ENCODE data around the gene UIMC1. TPM values are rescaled to one million over a fixed set of nuclear protein-coding genes. Genes with fewer than 3 reads are reported as not detected.

The UIMC1 gene
- total RNA-seq, 1 donor from 2014 or later, result 40.9 TPM

- Mint-ChIP-seq H3K4me3 (ENCODE audit: unreplicated experiment) (no peak overlapping the region), H3K4me1 (ENCODE audit: unreplicated experiment) (no peaks in the 10 kb centered on the region), H3K27ac (ENCODE audit: unreplicated experiment) (no peak overlapping the region), H3K27me3 (ENCODE audit: unreplicated experiment) (peaks cover 1% of the 10 kb centered on the region), H3K9me3 (ENCODE audit: unreplicated experiment) (no peaks in the 10 kb centered on the region), H3K36me3 (ENCODE audit: low read depth, unreplicated experiment) (peaks cover 9% of the 10 kb centered on the region)
- TF ChIP-seq CTCF (IDR thresholded peaks at IDR 0.05; ENCODE audit: unreplicated experiment), result no peak
- no peak for DNase-seq (ENCODE audit: low spot score)
Measured at GRCh38 chr5:176952531-176953193, 53.9 kb downstream of the UIMC1 start.

- Mint-ChIP-seq H3K9me3 (ENCODE audit: unreplicated experiment) (no peaks in the 10 kb centered on the region), H3K27me3 (ENCODE audit: unreplicated experiment) (peaks cover 1% of the 10 kb centered on the region), H3K4me1 (ENCODE audit: unreplicated experiment) (peaks cover 6% of the 10 kb centered on the region), H3K27ac (ENCODE audit: unreplicated experiment) (no peak overlapping the region), H3K4me3 (ENCODE audit: unreplicated experiment) (no peak overlapping the region), H3K36me3 (ENCODE audit: low read depth, unreplicated experiment) (peaks cover 14% of the 10 kb centered on the region)
- DNase-seq (ENCODE audit: low spot score), result no peak
- no peak for TF ChIP-seq CTCF (IDR thresholded peaks at IDR 0.05; ENCODE audit: unreplicated experiment)
Measured at GRCh38 chr5:176948458-176948857, 58.1 kb downstream of the UIMC1 start.

GRCh38 chr5:176947847-176948246 is 58.7 kb downstream of the UIMC1 start:
- Mint-ChIP-seq H3K4me3 (ENCODE audit: unreplicated experiment) (no peak overlapping the region), H3K27me3 (ENCODE audit: unreplicated experiment) (peaks cover 2% of the 10 kb centered on the region), H3K27ac (ENCODE audit: unreplicated experiment) (no peak overlapping the region), H3K9me3 (ENCODE audit: unreplicated experiment) (no peaks in the 10 kb centered on the region), H3K4me1 (ENCODE audit: unreplicated experiment) (peaks cover 6% of the 10 kb centered on the region), H3K36me3 (ENCODE audit: low read depth, unreplicated experiment) (peaks cover 21% of the 10 kb centered on the region)
- DNase-seq (ENCODE audit: low spot score), result no peak
- TF ChIP-seq CTCF (IDR thresholded peaks at IDR 0.05; ENCODE audit: unreplicated experiment), result no peak

- no peak for DNase-seq (ENCODE audit: low spot score)
- Mint-ChIP-seq H3K9me3 (ENCODE audit: unreplicated experiment) (no peaks in the 10 kb centered on the region), H3K27ac (ENCODE audit: unreplicated experiment) (no peak overlapping the region), H3K27me3 (ENCODE audit: unreplicated experiment) (peaks cover 2% of the 10 kb centered on the region), H3K36me3 (ENCODE audit: low read depth, unreplicated experiment) (peaks cover 17% of the 10 kb centered on the region), H3K4me3 (ENCODE audit: unreplicated experiment) (no peak overlapping the region), H3K4me1 (ENCODE audit: unreplicated experiment) (peaks cover 6% of the 10 kb centered on the region)
- TF ChIP-seq CTCF (IDR thresholded peaks at IDR 0.05; ENCODE audit: unreplicated experiment), result no peak
Measured at GRCh38 chr5:176944268-176944667, 62.3 kb downstream of the UIMC1 start.

- Mint-ChIP-seq H3K27me3 (ENCODE audit: unreplicated experiment) (peaks cover 2% of the 10 kb centered on the region), H3K36me3 (ENCODE audit: low read depth, unreplicated experiment) (peaks cover 17% of the 10 kb centered on the region), H3K27ac (ENCODE audit: unreplicated experiment) (no peak overlapping the region), H3K4me1 (ENCODE audit: unreplicated experiment) (peaks cover 6% of the 10 kb centered on the region), H3K9me3 (ENCODE audit: unreplicated experiment) (no peaks in the 10 kb centered on the region), H3K4me3 (ENCODE audit: unreplicated experiment) (no peak overlapping the region)
- DNase-seq (ENCODE audit: low spot score), result no peak
- TF ChIP-seq CTCF (IDR thresholded peaks at IDR 0.05; ENCODE audit: unreplicated experiment), result no peak
Measured at GRCh38 chr5:176943816-176944215, 62.8 kb downstream of the UIMC1 start.

All from endothelial cell (in vitro differentiated cells).